BJ (cell line): ENCODE data around the gene ZGLP1. TPM values are rescaled to one million over a fixed set of nuclear protein-coding genes. Genes with fewer than 3 reads are reported as not detected.

Experiments
- CTCF ChIA-PET: fragments of 350-600 bp; formaldehyde crosslinking; extraction: SDS; loops from one replicate; lab custom pipeline; 2021; ENCODE audit warnings: antibody characterized with exemption, inconsistent platforms; lab: Yijun Ruan, JAX
- POLR2A ChIA-PET: fragments of 300-600 bp; sonication (Branson Sonifier 250); formaldehyde crosslinking; extraction: SDS; loops from one replicate; lab custom pipeline; 2021; ENCODE audit warnings: antibody characterized with exemption; lab: Charles Lee
- DNase-seq: peaks from one replicate; pipeline ENCODE4 v3.0.0-alpha.2; 2011; ENCODE audit warnings: low read depth
- H3K27me3 ChIP-seq: 2 replicates; pipeline ENCODE4 v1.6.0; 2011; ENCODE audit warnings: low read length; ENCODE audit not compliant: control insufficient read depth, insufficient read depth
- H3K36me3 ChIP-seq: 2 replicates; pipeline ENCODE4 v1.5.1; 2011; ENCODE audit warnings: low read length; ENCODE audit not compliant: control insufficient read depth, insufficient read depth
- H3K4me3 ChIP-seq: 2 replicates; pipeline ENCODE4 v1.5.1; 2011; ENCODE audit warnings: low read depth, mild to moderate bottlenecking, control low read depth, low read length
- CTCF ChIP-seq: IDR thresholded peaks from 2 replicates; pipeline ENCODE4 v1.5.1; 2011; ENCODE audit warnings: low read depth, mild to moderate bottlenecking, control low read depth, inconsistent platforms, low read length, moderate library complexity; ENCODE audit not compliant: insufficient read depth
- polyA plus RNA-seq: library from polyadenylated mRNA; depleted of rRNA; stranded (reverse); fragments of >200 nt; gene quantifications from 2 replicates; pipeline ENCODE4 v1.2.3, GENCODE V29; 2011

ZGLP1 gene
- polyA plus RNA-seq, 1 experiment: 1.2 TPM

GRCh38 chr19:10291554-10292205, 17.9 kb downstream of the ZGLP1 start:
- TF ChIP-seq CTCF: no peak
- no peak for DNase-seq
- CTCF ChIA-PET: interaction anchor here (0.9 to 6.6 kb wide), 4 partner anchors 22 to 127 kb away, joined by 4 to 45 read pairs (median 6); partner anchors contain the start of gene ICAM1
- POLR2A ChIA-PET: interaction anchor here (0.5 to 0.7 kb wide), 4 partner anchors 21 to 114 kb away, joined by 3 to 5 read pairs (median 4); partner anchors contain the start of gene ICAM1
- H3K4me3 ChIP-seq: peak overlapping the region; percentile 55
- peaks cover 10% of the 10 kb centered on the region for H3K27me3 ChIP-seq
- H3K36me3 ChIP-seq: peaks cover 1% of the 10 kb centered on the region

DNA sequence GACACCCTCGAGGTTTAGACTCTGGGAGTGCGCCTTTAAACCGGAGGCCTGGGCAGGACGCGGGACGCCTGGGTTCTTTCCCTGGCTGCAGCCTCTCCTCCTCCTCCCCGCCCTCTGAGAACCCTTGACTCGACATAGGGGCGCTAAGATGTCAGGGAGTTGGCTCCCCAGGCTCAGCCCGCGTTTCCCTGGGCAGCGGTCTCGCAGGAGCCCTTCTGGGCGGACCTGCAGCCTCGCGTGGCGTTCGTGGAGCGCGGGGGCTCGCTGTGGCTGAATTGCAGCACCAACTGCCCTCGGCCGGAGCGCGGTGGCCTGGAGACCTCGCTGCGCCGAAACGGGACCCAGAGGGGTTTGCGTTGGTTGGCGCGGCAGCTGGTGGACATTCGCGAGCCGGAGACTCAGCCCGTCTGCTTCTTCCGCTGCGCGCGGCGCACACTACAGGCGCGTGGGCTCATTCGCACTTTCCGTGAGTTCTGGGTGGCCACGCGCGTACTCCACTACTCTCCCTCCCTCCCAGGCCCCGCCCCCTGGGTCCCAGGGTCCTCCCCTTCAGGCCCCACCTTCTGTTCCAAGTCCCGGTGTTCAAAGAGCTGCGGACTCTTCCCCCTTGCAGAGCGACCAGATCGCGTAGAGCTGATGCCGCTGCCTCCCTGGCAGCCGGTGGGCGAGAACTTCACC, 18.6 kb downstream of the ZGLP1 start:
- CTCF ChIA-PET: interaction anchor here (0.9 to 6.6 kb wide), 5 partner anchors 21 to 127 kb away, joined by 4 to 45 read pairs (median 6); partner anchors contain the start of gene ICAM1
- Histone ChIP-seq H3K36me3 (peaks cover 1% of the 10 kb centered on the region), H3K4me3 (peak overlapping the region; percentile 55), H3K27me3 (peaks cover 10% of the 10 kb centered on the region)
- POLR2A ChIA-PET: interaction anchor here (0.5 to 0.7 kb wide), 4 partner anchors 20 to 115 kb away, joined by 3 to 5 read pairs (median 4); partner anchors contain the start of gene ICAM1
- no peak for DNase-seq
- TF ChIP-seq CTCF: no peak

GRCh38 chr19:10290357-10290875, 19.2 kb downstream of the ZGLP1 start:
- POLR2A ChIA-PET: interaction anchor here (0.6 kb wide), 1 partner anchor 21 kb away, joined by 4 read pairs; no protein-coding TSS in a partner anchor
- CTCF ChIA-PET: interaction anchor here (0.6 to 6.6 kb wide), 6 partner anchors 13 to 154 kb away, joined by 3 to 45 read pairs (median 6); partner anchors contain the start of gene ICAM1
- Histone ChIP-seq H3K4me3 (peak overlapping the region; percentile 55), H3K27me3 (peaks cover 10% of the 10 kb centered on the region), H3K36me3 (peaks cover 3% of the 10 kb centered on the region)
- DNase-seq: no peak
- no peak for TF ChIP-seq CTCF

DNA sequence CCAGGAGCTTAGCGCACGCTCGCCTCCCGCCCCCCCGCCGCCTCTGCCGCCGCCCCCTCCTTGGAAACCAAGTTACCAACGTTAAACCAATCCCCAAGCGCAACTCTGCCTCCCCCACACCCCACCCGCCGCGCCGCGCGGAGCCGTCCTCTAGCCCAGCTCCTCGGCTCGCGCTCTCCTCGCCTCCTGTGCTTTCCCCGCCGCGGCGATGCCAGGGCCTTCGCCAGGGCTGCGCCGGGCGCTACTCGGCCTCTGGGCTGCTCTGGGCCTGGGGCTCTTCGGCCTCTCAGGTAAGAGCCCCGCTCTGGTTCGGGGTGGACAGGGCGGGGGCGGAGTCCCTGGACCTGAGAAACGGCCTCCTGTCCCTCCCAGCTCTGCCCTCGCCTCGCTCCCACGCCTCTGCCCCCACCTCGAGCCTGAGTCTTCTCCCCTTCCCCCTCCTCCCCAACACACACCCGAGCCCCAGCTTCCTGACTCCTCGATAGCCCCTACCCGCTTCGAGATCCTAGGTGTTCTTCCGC, 19.7 kb downstream of the ZGLP1 start, which contains the start of gene ICAM5:
TSS of gene ICAM5 (plus strand) at position 117 of the 521 bp plus-strand sequence. CDS start at position 209, 92 bp downstream.
- no peak for DNase-seq
- ChIA-PET POLR2A (interaction anchor here (0.6 to 0.9 kb wide), 2 partner anchors 9 to 20 kb away, joined by 3 to 4 read pairs; no protein-coding TSS in a partner anchor), CTCF (interaction anchor here (0.6 to 6.6 kb wide), 8 partner anchors 13 to 153 kb away, joined by 3 to 45 read pairs (median 4); partner anchors contain the start of gene ICAM1)
- H3K4me3 ChIP-seq: peak within 1 kb of the TSS; percentile 55
- no peak for TF ChIP-seq CTCF
- peaks cover 3% of the 10 kb centered on the region for H3K36me3 ChIP-seq
- peaks cover 10% of the 10 kb centered on the region for H3K27me3 ChIP-seq
